HCT116 (cell line): Measurements from ENCODE around the gene DNHD1. TPM values are rescaled to one million over a fixed set of nuclear protein-coding genes. Genes with fewer than 3 reads are reported as not detected.

Experiments
- ATAC-seq: fragments of 200-7000 bp; cut with Tn5 transposase; 2 replicates; pipeline ENCODE4 v1.9.1; 2020; ENCODE audit warnings: mild to moderate bottlenecking, moderate library complexity
- BruUV-seq: library from RNA; stranded (reverse); fragments of 400-500 nt; replicated peaks from 2 replicates; lab custom pipeline; 2021; lab: Mats Ljungman, UMichigan
- CTCF ChIA-PET: fragments of 300-600 bp; sonication (Branson Sonifier 250); formaldehyde crosslinking; loops from one replicate; lab custom pipeline; 2021; ENCODE audit warnings: antibody characterized with exemption; lab: Charles Lee
- POLR2A ChIA-PET: fragments of 300-600, 350-600 bp; sonication (Branson Sonifier 250); formaldehyde crosslinking; loops from one replicate; lab custom pipeline; 2021; ENCODE audit warnings: antibody characterized with exemption; lab: Charles Lee
- RAD21 ChIA-PET, 2 experiments: fragments of 300-600 bp; sonication (Branson Sonifier 250); formaldehyde crosslinking; loops; one replicate each; lab custom pipeline; 2023; ENCODE audit warnings: low total read pairs in 2 of 2; ENCODE audit not compliant: uncharacterized antibody in 2 of 2, unreplicated experiment in 2 of 2, low non-redundant PET in 1 of 2; lab: Charles Lee
- DNase-seq: peaks from one replicate; pipeline ENCODE4 v3.0.0-alpha.2; 2010; ENCODE audit warnings: low read depth, low spot score
- H2AFZ ChIP-seq: fragments of 200-600 bp; shearing (Covaris generic), sonication (generic); 2 replicates; pipeline ENCODE4 v1.6.1; 2017; ENCODE audit warnings: low read depth, mixed run types, mixed read lengths, antibody characterized with exemption, low read length; ENCODE audit not compliant: poor library complexity, severe bottlenecking
- H3K27ac ChIP-seq: 2 replicates; pipeline ENCODE4 v1.5.1; 2012; ENCODE audit warnings: low read depth, low read length
- H3K27me3 ChIP-seq: fragments of 200-600 bp; sonication (generic); 2 replicates; pipeline ENCODE4 v1.6.1; 2016; ENCODE audit warnings: mixed run types, low read length, mixed read lengths; ENCODE audit not compliant: insufficient read depth
- H3K36me3 ChIP-seq, 2 experiments: fragments of 200-500 bp in 1 of 2; fragments of 200-600 bp in 1 of 2; sonication (Bioruptor generic) in 1 of 2; sonication (generic) in 1 of 2; 2 replicates each; pipeline versions ENCODE4 v1.5.1 to v1.6.1; 2014 to 2016; ENCODE audit warnings: low read length in 2 of 2, inconsistent platforms in 1 of 2, mixed read lengths in 1 of 2, mixed run types in 1 of 2; ENCODE audit not compliant: insufficient read depth in 2 of 2, control insufficient read depth in 1 of 2
- H3K4me1 ChIP-seq, 2 experiments: fragments of 200-600 bp in 1 of 2; sonication (generic) in 1 of 2; 2 replicates each; pipeline versions ENCODE4 v1.5.1 to v1.6.1; 2012 to 2017; ENCODE audit warnings: low read length in 2 of 2, inconsistent platforms in 1 of 2, mild to moderate bottlenecking in 1 of 2, mixed read lengths in 1 of 2, mixed run types in 1 of 2, moderate library complexity in 1 of 2; ENCODE audit not compliant: insufficient read depth in 2 of 2, control insufficient read depth in 1 of 2
- H3K4me2 ChIP-seq: fragments of 200-600 bp; sonication (generic); 2 replicates; pipeline ENCODE4 v1.6.1; 2017; ENCODE audit warnings: mixed run types, low read length, mixed read lengths
- H3K4me3 ChIP-seq, 2 experiments: fragments of 200-600 bp in 1 of 2; sonication (generic) in 1 of 2; replicated peaks in 1 of 2; 2 replicates each; pipeline ENCODE4 v1.5.1; 2011 to 2016; ENCODE audit warnings: low read length in 2 of 2, control low read depth in 1 of 2, low read depth in 1 of 2, mild to moderate bottlenecking in 1 of 2, mixed read lengths in 1 of 2, mixed run types in 1 of 2
- H3K79me2 ChIP-seq: fragments of 200-600 bp; sonication (generic); 2 replicates; pipeline ENCODE4 v1.6.1; 2017; ENCODE audit warnings: mild to moderate bottlenecking, mixed run types, low read length, moderate library complexity, mixed read lengths; ENCODE audit not compliant: insufficient read depth
- H3K9ac ChIP-seq: fragments of 200-600 bp; sonication (generic); 2 replicates; pipeline ENCODE4 v1.6.1; 2016; ENCODE audit warnings: low read length, mixed read lengths
- H3K9me2 ChIP-seq: fragments of 200-600 bp; sonication (generic), shearing (Covaris generic); 2 replicates; pipeline ENCODE4 v1.6.1; 2017; ENCODE audit warnings: mixed run types, mild to moderate bottlenecking, moderate library complexity; ENCODE audit not compliant: insufficient read depth
- H3K9me3 ChIP-seq, 2 experiments: fragments of 200-500 bp in 1 of 2; fragments of 200-600 bp in 1 of 2; sonication (Bioruptor generic) in 1 of 2; sonication (generic) in 1 of 2; 2 replicates each; pipeline ENCODE4 v1.6.1; 2014 to 2017; ENCODE audit warnings: low read length in 2 of 2, mixed read lengths in 2 of 2, inconsistent platforms in 1 of 2, low read depth in 1 of 2, mild to moderate bottlenecking in 1 of 2, mixed run types in 1 of 2, moderate library complexity in 1 of 2; ENCODE audit not compliant: control insufficient read depth in 1 of 2, insufficient read depth in 1 of 2
- H4K20me1 ChIP-seq: fragments of 200-600 bp; sonication (generic), shearing (Covaris generic); 2 replicates; pipeline ENCODE4 v1.6.1; 2017; ENCODE audit warnings: mixed run types, mild to moderate bottlenecking, moderate library complexity; ENCODE audit not compliant: insufficient read depth
- CEBPB ChIP-seq: IDR thresholded peaks from 2 replicates; pipeline ENCODE4 v1.6.1; 2012; ENCODE audit warnings: low read depth
- EZH2 ChIP-seq: fragments of 200-600 bp; sonication (generic); IDR thresholded peaks from 2 replicates; pipeline ENCODE4 v1.6.1; 2017; ENCODE audit warnings: antibody characterized with exemption, mixed run types
- JUND ChIP-seq: IDR thresholded peaks from 2 replicates; pipeline ENCODE4 v1.6.1; 2012
- SP1 ChIP-seq: IDR thresholded peaks from 2 replicates; pipeline ENCODE4 v1.6.1; 2012; ENCODE audit warnings: low read depth
- ZBTB33 ChIP-seq: IDR thresholded peaks from 2 replicates; pipeline ENCODE4 v1.6.1; 2011; ENCODE audit warnings: mild to moderate bottlenecking, low read length, moderate library complexity; ENCODE audit not compliant: insufficient replicate concordance; ENCODE audit errors: extremely low read depth
- intact Hi-C: fragments of 100-400 bp; cut with micrococcal nuclease; formaldehyde crosslinking; loops from 2 replicates; pipeline ENCODE4 v1.10.0; 2022
- total RNA-seq: library from RNA; stranded (reverse); gene quantifications from one replicate; pipeline ENCODE4 v1.2.1, GENCODE V29; 2021; ENCODE audit not compliant: unreplicated experiment

DNHD1 gene
- total RNA-seq, 1 experiment from 2014 or later: 8.0 TPM

GRCh38 chr11:6617315-6617781 lies 120.3 kb downstream of the DNHD1 start:
- no peaks in the 10 kb centered on the region for H3K27me3 ChIP-seq
- CTCF ChIA-PET: no interaction called here
- RAD21 ChIA-PET: no interaction called here
- H3K79me2 ChIP-seq: peaks cover 11% of the 10 kb centered on the region; the same call in 1 of the 2 replicates
- no TSS peak for BruUV-seq
- no peak overlapping the region for H2AFZ ChIP-seq
- intact Hi-C loops: no loop called here
- DNase-seq (no peak), ATAC-seq (no peak)
- no peak overlapping the region for H3K27ac ChIP-seq
- H3K9me2 ChIP-seq: no peaks in the 10 kb centered on the region
- H3K36me3 ChIP-seq: peaks cover 0 to 4% of the 10 kb centered on the region in 2 experiments; a peak in 1 of 4 replicates
- H3K9me3 ChIP-seq: no peaks in the 10 kb centered on the region
- H3K4me3 ChIP-seq: no peak overlapping the region
- peaks cover 5 to 24% of the 10 kb centered on the region in 2 experiments; a peak in 3 of 4 replicates for H3K4me1 ChIP-seq
- no peak overlapping the region for H3K4me2 ChIP-seq
- POLR2A ChIA-PET: no interaction called here
- no peaks in the 10 kb centered on the region for H4K20me1 ChIP-seq
- TF ChIP-seq ZBTB33 (no peak), EZH2 (no peak), SP1 (no peak), CEBPB (no peak), JUND (no peak)
- TF ChIP-seq, all 23 proteins: peak for 0
- H3K9ac ChIP-seq: no peak overlapping the region
